ENCODE data around the gene WNT4. TPM values are rescaled to one million over a fixed set of nuclear protein-coding genes. Genes with fewer than 3 reads are reported as not detected.

Gene WNT4
- total RNA-seq, 1 experiment from 2014 or later: 1.5 TPM

GRCh38 chr1:22105611-22106207, 37.2 kb downstream of the WNT4 start:
- TF ChIP-seq, protein P1, sequence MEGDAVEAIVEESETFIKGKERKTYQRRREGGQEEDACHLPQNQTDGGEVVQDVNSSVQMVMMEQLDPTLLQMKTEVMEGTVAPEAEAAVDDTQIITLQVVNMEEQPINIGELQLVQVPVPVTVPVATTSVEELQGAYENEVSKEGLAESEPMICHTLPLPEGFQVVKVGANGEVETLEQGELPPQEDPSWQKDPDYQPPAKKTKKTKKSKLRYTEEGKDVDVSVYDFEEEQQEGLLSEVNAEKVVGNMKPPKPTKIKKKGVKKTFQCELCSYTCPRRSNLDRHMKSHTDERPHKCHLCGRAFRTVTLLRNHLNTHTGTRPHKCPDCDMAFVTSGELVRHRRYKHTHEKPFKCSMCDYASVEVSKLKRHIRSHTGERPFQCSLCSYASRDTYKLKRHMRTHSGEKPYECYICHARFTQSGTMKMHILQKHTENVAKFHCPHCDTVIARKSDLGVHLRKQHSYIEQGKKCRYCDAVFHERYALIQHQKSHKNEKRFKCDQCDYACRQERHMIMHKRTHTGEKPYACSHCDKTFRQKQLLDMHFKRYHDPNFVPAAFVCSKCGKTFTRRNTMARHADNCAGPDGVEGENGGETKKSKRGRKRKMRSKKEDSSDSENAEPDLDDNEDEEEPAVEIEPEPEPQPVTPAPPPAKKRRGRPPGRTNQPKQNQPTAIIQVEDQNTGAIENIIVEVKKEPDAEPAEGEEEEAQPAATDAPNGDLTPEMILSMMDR (IDR thresholded peaks at IDR 0.05 in 2 of 3, conservative IDR thresholded peaks at IDR 0.05 in 1 of 3; ENCODE audit: borderline replicate concordance in 1 of 3, insufficient read depth in 1 of 3, low read depth in 2 of 3, low read length in 2 of 3): peak; percentile 42 to 83 (median 82); a peak in 5 of 6 replicates
- peak; percentile 68 for TF ChIP-seq RAD21 (IDR thresholded peaks at IDR 0.05; ENCODE audit: low read depth)
- TF ChIP-seq SIN3A (IDR thresholded peaks at IDR 0.05; ENCODE audit: low read depth): no peak
- TF ChIP-seq POLR2A (IDR thresholded peaks at IDR 0.05; ENCODE audit: borderline replicate concordance, extremely low read depth, insufficient read depth, insufficient read length): no peak
- Histone ChIP-seq H3K9ac (ENCODE audit: low read length) (no peak overlapping the region), H3K79me2 (ENCODE audit: insufficient read depth, low read length) (peaks cover 57% of the 10 kb centered on the region), H3K4me3 (replicated peaks in 1 of 2; ENCODE audit: low read depth in 1 of 2, low read length in 2 of 2) (no peak overlapping the region), H3K27ac (ENCODE audit: low read depth, low read length) (no peak overlapping the region), H3K36me3 (ENCODE audit: control insufficient read depth in 1 of 2, insufficient read depth in 2 of 2, low read length in 2 of 2) (peaks cover 3 to 6% of the 10 kb centered on the region in 2 experiments; a peak in 1 of 4 replicates), H4K20me1 (ENCODE audit: insufficient read depth) (peaks cover 15% of the 10 kb centered on the region; the same call in 1 of the 2 replicates), H3K9me3 (ENCODE audit: control insufficient read depth in 1 of 2, insufficient read depth in 1 of 2, low read depth in 1 of 2, low read length in 2 of 2) (no peaks in the 10 kb centered on the region), H2AFZ (ENCODE audit: low read depth, low read length, poor library complexity, severe bottlenecking) (no peak overlapping the region), H3K4me2 (ENCODE audit: low read length) (no peak overlapping the region), H3K9me2 (ENCODE audit: insufficient read depth) (no peaks in the 10 kb centered on the region), H3K4me1 (ENCODE audit: control insufficient read depth in 1 of 2, insufficient read depth in 2 of 2, low read length in 2 of 2) (no peaks in the 10 kb centered on the region), H3K27me3 (ENCODE audit: insufficient read depth, low read length) (no peaks in the 10 kb centered on the region)
- ChIA-PET CTCF (interaction anchor here (0.9 to 1.8 kb wide), 5 partner anchors 13 to 311 kb away, joined by 3 to 11 read pairs (median 3); no protein-coding TSS in a partner anchor), POLR2A (no interaction called here), RAD21 (ENCODE audit: low non-redundant PET in 1 of 2, low total read pairs in 2 of 2, uncharacterized antibody in 2 of 2, unreplicated experiment in 2 of 2) (no interaction called here)
- intact Hi-C loops (cut with micrococcal nuclease): loop anchor here (1.0 kb wide), 1 partner anchor 311 kb away; no protein-coding TSS in a partner anchor
- ATAC-seq (peak; percentile 81), DNase-seq (ENCODE audit: low read depth, low spot score) (peak; percentile 29)
- no TSS peak for BruUV-seq (replicated peaks)

DNA sequence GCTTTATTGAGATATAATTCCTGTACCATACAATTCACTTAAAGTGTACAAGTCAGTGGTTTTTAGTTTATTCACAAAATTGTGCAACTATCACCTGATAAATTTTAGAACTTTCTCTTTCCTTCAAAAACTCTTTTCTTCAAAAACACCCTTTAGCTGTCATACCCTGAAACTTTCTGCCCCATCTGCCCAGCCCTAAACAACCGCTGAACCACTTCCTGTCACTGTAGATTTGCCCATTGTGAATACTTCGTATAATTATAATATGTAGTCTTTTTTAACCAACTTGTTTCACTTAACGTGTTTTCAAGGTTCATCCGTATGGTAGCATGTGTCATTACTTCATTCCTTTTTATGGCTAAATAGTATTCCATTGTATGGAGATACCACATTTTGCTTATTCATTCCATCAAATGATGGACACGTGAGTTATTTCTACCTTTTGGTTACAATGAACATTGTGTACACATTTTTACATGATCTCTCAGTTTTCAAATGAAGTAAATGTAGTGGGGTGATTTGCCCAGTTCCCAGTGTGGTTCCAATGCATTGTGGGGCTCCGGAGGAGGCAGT, 37.9 kb downstream of the WNT4 start:
- RAD21 ChIA-PET (ENCODE audit: low non-redundant PET in 1 of 2, low total read pairs in 2 of 2, uncharacterized antibody in 2 of 2, unreplicated experiment in 2 of 2): interaction anchor here in 1 of 2 experiments (0.6 kb wide), 1 partner anchor 85 kb away, joined by 4 read pairs; no protein-coding TSS in a partner anchor
- H3K4me3 ChIP-seq (replicated peaks in 1 of 2; ENCODE audit: low read depth in 1 of 2, low read length in 2 of 2): no peak overlapping the region
- no peaks in the 10 kb centered on the region for H3K9me2 ChIP-seq (ENCODE audit: insufficient read depth)
- ATAC-seq: peak; percentile 17; the same call in 1 of the 2 replicates
- POLR2A ChIA-PET: no interaction called here
- no peak overlapping the region for H3K9ac ChIP-seq (ENCODE audit: low read length)
- H4K20me1 ChIP-seq (ENCODE audit: insufficient read depth): peaks cover 15% of the 10 kb centered on the region; the same call in 1 of the 2 replicates
- CTCF ChIA-PET: interaction anchor here (1.0 to 1.8 kb wide), 5 partner anchors 28 to 311 kb away, joined by 3 to 11 read pairs (median 3); no protein-coding TSS in a partner anchor
- H3K4me1 ChIP-seq (ENCODE audit: control insufficient read depth in 1 of 2, insufficient read depth in 2 of 2, low read length in 2 of 2): no peaks in the 10 kb centered on the region
- H3K36me3 ChIP-seq (ENCODE audit: control insufficient read depth in 1 of 2, insufficient read depth in 2 of 2, low read length in 2 of 2): peaks cover 3 to 6% of the 10 kb centered on the region in 2 experiments; a peak in 1 of 4 replicates
- no TSS peak for BruUV-seq (replicated peaks)
- no peak overlapping the region for H3K27ac ChIP-seq (ENCODE audit: low read depth, low read length)
- no peak for DNase-seq (ENCODE audit: low read depth, low spot score)
- intact Hi-C loops (cut with micrococcal nuclease): loop anchor here (1.0 kb wide), 1 partner anchor 311 kb away; no protein-coding TSS in a partner anchor
- no peaks in the 10 kb centered on the region for H3K9me3 ChIP-seq (ENCODE audit: control insufficient read depth in 1 of 2, insufficient read depth in 1 of 2, low read depth in 1 of 2, low read length in 2 of 2)
- peaks cover 64% of the 10 kb centered on the region for H3K79me2 ChIP-seq (ENCODE audit: insufficient read depth, low read length)
- no peaks in the 10 kb centered on the region for H3K27me3 ChIP-seq (ENCODE audit: insufficient read depth, low read length)
- H2AFZ ChIP-seq (ENCODE audit: low read depth, low read length, poor library complexity, severe bottlenecking): no peak overlapping the region
- no peak overlapping the region for H3K4me2 ChIP-seq (ENCODE audit: low read length)
- TF ChIP-seq FOSL1 (IDR thresholded peaks at IDR 0.05; ENCODE audit: low read depth) (no peak), RAD21 (IDR thresholded peaks at IDR 0.05; ENCODE audit: low read depth) (no peak), POLR2A (IDR thresholded peaks at IDR 0.05; ENCODE audit: borderline replicate concordance, extremely low read depth, insufficient read depth, insufficient read length) (no peak)
- TF ChIP-seq, protein P1 (IDR thresholded peaks at IDR 0.05 in 2 of 3, conservative IDR thresholded peaks at IDR 0.05 in 1 of 3; ENCODE audit: borderline replicate concordance in 1 of 3, insufficient read depth in 1 of 3, low read depth in 2 of 3, low read length in 2 of 3): no peak
- TF ChIP-seq, protein P2, sequence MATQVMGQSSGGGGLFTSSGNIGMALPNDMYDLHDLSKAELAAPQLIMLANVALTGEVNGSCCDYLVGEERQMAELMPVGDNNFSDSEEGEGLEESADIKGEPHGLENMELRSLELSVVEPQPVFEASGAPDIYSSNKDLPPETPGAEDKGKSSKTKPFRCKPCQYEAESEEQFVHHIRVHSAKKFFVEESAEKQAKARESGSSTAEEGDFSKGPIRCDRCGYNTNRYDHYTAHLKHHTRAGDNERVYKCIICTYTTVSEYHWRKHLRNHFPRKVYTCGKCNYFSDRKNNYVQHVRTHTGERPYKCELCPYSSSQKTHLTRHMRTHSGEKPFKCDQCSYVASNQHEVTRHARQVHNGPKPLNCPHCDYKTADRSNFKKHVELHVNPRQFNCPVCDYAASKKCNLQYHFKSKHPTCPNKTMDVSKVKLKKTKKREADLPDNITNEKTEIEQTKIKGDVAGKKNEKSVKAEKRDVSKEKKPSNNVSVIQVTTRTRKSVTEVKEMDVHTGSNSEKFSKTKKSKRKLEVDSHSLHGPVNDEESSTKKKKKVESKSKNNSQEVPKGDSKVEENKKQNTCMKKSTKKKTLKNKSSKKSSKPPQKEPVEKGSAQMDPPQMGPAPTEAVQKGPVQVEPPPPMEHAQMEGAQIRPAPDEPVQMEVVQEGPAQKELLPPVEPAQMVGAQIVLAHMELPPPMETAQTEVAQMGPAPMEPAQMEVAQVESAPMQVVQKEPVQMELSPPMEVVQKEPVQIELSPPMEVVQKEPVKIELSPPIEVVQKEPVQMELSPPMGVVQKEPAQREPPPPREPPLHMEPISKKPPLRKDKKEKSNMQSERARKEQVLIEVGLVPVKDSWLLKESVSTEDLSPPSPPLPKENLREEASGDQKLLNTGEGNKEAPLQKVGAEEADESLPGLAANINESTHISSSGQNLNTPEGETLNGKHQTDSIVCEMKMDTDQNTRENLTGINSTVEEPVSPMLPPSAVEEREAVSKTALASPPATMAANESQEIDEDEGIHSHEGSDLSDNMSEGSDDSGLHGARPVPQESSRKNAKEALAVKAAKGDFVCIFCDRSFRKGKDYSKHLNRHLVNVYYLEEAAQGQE (IDR thresholded peaks at IDR 0.05; ENCODE audit: low read depth): no peak
- TF ChIP-seq, protein P3, sequence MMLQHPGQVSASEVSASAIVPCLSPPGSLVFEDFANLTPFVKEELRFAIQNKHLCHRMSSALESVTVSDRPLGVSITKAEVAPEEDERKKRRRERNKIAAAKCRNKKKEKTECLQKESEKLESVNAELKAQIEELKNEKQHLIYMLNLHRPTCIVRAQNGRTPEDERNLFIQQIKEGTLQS (IDR thresholded peaks at IDR 0.05): no peak

Data from HCT116 (cell line).